OCI-LY3 (cell line): ENCODE measurements around the gene THRB.

Source experiments
- EZH2phosphoT487 ChIP-seq: fragments of 200-600 bp; shearing (Covaris generic); IDR thresholded peaks from 2 replicates; pipeline ENCODE4 v1.6.1; 2018; ENCODE audit warnings: antibody characterized with exemption, mixed run types, low read depth
- TF ChIP-seq, protein P1 (sequence below): fragments of 200-600, 300-600 bp; sonication (generic); IDR thresholded peaks from 2 replicates; pipeline ENCODE4 v1.5.1; 2014; ENCODE audit warnings: antibody characterized with exemption, low read length, low read depth

- TF ChIP-seq, protein P1, sequence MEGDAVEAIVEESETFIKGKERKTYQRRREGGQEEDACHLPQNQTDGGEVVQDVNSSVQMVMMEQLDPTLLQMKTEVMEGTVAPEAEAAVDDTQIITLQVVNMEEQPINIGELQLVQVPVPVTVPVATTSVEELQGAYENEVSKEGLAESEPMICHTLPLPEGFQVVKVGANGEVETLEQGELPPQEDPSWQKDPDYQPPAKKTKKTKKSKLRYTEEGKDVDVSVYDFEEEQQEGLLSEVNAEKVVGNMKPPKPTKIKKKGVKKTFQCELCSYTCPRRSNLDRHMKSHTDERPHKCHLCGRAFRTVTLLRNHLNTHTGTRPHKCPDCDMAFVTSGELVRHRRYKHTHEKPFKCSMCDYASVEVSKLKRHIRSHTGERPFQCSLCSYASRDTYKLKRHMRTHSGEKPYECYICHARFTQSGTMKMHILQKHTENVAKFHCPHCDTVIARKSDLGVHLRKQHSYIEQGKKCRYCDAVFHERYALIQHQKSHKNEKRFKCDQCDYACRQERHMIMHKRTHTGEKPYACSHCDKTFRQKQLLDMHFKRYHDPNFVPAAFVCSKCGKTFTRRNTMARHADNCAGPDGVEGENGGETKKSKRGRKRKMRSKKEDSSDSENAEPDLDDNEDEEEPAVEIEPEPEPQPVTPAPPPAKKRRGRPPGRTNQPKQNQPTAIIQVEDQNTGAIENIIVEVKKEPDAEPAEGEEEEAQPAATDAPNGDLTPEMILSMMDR = no peak
- no peak for TF ChIP-seq EZH2phosphoT487
Observed at GRCh38 chr3:24244491-24244890, 250.2 kb downstream of the THRB start.
